ENCODE measurements around the gene SOX21. TPM values are rescaled to one million over a fixed set of nuclear protein-coding genes. Genes with fewer than 3 reads are reported as not detected.

SOX21 gene
- total and polyA plus RNA-seq, 2 experiments from 2014 or later: 1.7 to 3.5 TPM

DNA sequence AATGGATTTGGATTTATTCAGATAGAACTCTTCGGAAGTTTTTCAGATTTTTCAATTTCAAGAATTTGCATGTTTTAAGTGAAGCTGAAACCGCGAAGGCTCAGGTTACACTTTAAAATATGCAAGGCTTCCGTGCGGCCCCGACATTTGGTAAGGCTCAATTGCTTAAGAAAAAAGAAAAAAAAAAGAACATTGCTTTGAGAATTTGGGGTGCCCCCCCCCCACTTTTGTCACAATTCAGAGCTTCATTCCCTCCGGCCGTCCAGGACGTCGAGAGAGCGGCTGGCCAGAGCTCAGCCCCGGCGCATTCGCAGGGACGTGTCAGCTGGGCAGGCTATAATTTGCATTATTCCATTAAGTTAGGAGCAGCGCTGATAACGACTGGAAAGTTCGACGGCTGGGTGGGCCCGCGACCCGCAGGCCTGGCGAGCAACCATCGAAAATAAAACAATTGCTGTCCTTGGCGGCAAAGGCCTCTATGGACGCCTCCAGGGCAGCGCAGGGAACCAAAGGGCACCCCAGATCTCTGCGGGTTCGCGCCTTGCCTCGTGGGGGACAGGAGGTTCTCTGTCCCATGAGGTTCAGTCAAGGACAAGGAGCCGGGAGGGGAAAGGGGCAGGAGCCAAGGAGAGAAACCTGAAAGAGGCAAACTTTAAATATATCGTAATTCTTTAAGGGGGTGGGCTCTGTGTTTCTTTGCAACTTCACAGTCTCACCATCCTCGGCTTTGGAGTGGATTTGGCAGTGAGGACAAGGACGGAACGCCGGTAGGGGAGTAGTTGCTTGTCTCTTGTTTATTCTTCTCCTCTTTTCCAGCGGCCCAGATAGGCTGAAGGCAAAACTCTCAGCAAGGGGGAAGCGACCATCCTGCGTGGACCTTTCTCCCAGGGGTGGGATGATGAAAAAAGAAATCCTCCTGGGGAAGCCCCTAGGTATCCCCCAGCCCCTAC is 7.0 kb downstream of the SOX21 start:
- H3K27ac Mint-ChIP-seq: no peak overlapping the region

More for the DNA sequence above, 7.0 kb downstream of the SOX21 start:
- Mint-ChIP-seq H3K27me3 (ENCODE audit: insufficient read depth, low read depth, poor library complexity) (peaks cover 85% of the 10 kb centered on the region), H3K9me3 (peaks cover 26% of the 10 kb centered on the region), H3K4me1 (peaks cover 55% of the 10 kb centered on the region), H3K36me3 (ENCODE audit: low read depth) (peaks cover 21% of the 10 kb centered on the region), H3K4me3 (peak overlapping the region; percentile 58)
- Histone ChIP-seq H3K36me3 (ENCODE audit: insufficient read depth) (no peaks in the 10 kb centered on the region), H3K4me3 (peak overlapping the region; percentile 61), H3F3A (replicated peaks; ENCODE audit: low read depth) (peaks cover 18% of the 10 kb centered on the region; the same call in 1 of the 2 replicates), H4K20me1 (replicated peaks; ENCODE audit: insufficient read depth) (no peaks in the 10 kb centered on the region), H3K4me1 (ENCODE audit: insufficient read depth) (peaks cover 56% of the 10 kb centered on the region), H3K27ac (ENCODE audit: low read depth) (no peak overlapping the region), H2AFZ (no peak overlapping the region), H3K79me2 (replicated peaks; ENCODE audit: insufficient read depth) (no peaks in the 10 kb centered on the region), H3K9me2 (ENCODE audit: insufficient read depth) (no peaks in the 10 kb centered on the region), H3K4me2 (peak overlapping the region; percentile 91), H3K27me3 (ENCODE audit: insufficient read depth) (peaks cover 82% of the 10 kb centered on the region)
- ATAC-seq (no peak), DNase-seq (ENCODE audit: low spot score) (peak; percentile 70)
- TF ChIP-seq, protein P1, sequence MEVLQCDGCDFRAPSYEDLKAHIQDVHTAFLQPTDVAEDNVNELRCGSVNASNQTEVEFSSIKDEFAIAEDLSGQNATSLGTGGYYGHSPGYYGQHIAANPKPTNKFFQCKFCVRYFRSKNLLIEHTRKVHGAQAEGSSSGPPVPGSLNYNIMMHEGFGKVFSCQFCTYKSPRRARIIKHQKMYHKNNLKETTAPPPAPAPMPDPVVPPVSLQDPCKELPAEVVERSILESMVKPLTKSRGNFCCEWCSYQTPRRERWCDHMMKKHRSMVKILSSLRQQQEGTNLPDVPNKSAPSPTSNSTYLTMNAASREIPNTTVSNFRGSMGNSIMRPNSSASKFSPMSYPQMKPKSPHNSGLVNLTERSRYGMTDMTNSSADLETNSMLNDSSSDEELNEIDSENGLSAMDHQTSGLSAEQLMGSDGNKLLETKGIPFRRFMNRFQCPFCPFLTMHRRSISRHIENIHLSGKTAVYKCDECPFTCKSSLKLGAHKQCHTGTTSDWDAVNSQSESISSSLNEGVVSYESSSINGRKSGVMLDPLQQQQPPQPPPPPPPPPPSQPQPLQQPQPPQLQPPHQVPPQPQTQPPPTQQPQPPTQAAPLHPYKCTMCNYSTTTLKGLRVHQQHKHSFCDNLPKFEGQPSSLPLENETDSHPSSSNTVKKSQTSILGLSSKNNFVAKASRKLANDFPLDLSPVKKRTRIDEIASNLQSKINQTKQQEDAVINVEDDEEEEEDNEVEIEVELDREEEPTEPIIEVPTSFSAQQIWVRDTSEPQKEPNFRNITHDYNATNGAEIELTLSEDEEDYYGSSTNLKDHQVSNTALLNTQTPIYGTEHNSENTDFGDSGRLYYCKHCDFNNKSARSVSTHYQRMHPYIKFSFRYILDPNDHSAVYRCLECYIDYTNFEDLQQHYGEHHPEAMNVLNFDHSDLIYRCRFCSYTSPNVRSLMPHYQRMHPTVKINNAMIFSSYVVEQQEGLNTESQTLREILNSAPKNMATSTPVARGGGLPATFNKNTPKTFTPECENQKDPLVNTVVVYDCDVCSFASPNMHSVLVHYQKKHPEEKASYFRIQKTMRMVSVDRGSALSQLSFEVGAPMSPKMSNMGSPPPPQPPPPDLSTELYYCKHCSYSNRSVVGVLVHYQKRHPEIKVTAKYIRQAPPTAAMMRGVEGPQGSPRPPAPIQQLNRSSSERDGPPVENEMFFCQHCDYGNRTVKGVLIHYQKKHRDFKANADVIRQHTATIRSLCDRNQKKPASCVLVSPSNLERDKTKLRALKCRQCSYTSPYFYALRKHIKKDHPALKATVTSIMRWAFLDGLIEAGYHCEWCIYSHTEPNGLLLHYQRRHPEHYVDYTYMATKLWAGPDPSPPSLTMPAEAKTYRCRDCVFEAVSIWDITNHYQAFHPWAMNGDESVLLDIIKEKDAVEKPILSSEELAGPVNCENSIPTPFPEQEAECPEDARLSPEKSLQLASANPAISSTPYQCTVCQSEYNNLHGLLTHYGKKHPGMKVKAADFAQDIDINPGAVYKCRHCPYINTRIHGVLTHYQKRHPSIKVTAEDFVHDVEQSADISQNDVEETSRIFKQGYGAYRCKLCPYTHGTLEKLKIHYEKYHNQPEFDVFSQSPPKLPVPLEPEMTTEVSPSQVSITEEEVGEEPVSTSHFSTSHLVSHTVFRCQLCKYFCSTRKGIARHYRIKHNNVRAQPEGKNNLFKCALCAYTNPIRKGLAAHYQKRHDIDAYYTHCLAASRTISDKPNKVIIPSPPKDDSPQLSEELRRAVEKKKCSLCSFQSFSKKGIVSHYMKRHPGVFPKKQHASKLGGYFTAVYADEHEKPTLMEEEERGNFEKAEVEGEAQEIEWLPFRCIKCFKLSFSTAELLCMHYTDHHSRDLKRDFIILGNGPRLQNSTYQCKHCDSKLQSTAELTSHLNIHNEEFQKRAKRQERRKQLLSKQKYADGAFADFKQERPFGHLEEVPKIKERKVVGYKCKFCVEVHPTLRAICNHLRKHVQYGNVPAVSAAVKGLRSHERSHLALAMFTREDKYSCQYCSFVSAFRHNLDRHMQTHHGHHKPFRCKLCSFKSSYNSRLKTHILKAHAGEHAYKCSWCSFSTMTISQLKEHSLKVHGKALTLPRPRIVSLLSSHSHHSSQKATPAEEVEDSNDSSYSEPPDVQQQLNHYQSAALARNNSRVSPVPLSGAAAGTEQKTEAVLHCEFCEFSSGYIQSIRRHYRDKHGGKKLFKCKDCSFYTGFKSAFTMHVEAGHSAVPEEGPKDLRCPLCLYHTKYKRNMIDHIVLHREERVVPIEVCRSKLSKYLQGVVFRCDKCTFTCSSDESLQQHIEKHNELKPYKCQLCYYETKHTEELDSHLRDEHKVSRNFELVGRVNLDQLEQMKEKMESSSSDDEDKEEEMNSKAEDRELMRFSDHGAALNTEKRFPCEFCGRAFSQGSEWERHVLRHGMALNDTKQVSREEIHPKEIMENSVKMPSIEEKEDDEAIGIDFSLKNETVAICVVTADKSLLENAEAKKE (CRISPR knock-in tag; IDR thresholded peaks at IDR 0.05): no peak
- no peak for TF ChIP-seq STAT1 (IDR thresholded peaks at IDR 0.05; ENCODE audit: unreplicated experiment)
- no peak for TF ChIP-seq ZNF114 (CRISPR knock-in tag; IDR thresholded peaks at IDR 0.05)
- no peak for TF ChIP-seq ZNF331 (CRISPR knock-in tag; IDR thresholded peaks at IDR 0.05; ENCODE audit: low read depth)
- TF ChIP-seq CREB1 (CRISPR knock-in tag; IDR thresholded peaks at IDR 0.05; ENCODE audit: low read depth): no peak
- no peak for TF ChIP-seq EZH2phosphoT487 (IDR thresholded peaks at IDR 0.05; ENCODE audit: unreplicated experiment)
- no peak for TF ChIP-seq POLR2AphosphoS5 (IDR thresholded peaks at IDR 0.05; ENCODE audit: low read depth)
- TF ChIP-seq, protein P2, sequence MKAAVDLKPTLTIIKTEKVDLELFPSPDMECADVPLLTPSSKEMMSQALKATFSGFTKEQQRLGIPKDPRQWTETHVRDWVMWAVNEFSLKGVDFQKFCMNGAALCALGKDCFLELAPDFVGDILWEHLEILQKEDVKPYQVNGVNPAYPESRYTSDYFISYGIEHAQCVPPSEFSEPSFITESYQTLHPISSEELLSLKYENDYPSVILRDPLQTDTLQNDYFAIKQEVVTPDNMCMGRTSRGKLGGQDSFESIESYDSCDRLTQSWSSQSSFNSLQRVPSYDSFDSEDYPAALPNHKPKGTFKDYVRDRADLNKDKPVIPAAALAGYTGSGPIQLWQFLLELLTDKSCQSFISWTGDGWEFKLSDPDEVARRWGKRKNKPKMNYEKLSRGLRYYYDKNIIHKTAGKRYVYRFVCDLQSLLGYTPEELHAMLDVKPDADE (IDR thresholded peaks at IDR 0.05): no peak
- TF ChIP-seq, protein P3, sequence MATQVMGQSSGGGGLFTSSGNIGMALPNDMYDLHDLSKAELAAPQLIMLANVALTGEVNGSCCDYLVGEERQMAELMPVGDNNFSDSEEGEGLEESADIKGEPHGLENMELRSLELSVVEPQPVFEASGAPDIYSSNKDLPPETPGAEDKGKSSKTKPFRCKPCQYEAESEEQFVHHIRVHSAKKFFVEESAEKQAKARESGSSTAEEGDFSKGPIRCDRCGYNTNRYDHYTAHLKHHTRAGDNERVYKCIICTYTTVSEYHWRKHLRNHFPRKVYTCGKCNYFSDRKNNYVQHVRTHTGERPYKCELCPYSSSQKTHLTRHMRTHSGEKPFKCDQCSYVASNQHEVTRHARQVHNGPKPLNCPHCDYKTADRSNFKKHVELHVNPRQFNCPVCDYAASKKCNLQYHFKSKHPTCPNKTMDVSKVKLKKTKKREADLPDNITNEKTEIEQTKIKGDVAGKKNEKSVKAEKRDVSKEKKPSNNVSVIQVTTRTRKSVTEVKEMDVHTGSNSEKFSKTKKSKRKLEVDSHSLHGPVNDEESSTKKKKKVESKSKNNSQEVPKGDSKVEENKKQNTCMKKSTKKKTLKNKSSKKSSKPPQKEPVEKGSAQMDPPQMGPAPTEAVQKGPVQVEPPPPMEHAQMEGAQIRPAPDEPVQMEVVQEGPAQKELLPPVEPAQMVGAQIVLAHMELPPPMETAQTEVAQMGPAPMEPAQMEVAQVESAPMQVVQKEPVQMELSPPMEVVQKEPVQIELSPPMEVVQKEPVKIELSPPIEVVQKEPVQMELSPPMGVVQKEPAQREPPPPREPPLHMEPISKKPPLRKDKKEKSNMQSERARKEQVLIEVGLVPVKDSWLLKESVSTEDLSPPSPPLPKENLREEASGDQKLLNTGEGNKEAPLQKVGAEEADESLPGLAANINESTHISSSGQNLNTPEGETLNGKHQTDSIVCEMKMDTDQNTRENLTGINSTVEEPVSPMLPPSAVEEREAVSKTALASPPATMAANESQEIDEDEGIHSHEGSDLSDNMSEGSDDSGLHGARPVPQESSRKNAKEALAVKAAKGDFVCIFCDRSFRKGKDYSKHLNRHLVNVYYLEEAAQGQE (IDR thresholded peaks at IDR 0.05; ENCODE audit: unreplicated experiment): no peak
- no peak for TF ChIP-seq JUNB (IDR thresholded peaks at IDR 0.05; ENCODE audit: unreplicated experiment)
- TF ChIP-seq, protein P4, sequence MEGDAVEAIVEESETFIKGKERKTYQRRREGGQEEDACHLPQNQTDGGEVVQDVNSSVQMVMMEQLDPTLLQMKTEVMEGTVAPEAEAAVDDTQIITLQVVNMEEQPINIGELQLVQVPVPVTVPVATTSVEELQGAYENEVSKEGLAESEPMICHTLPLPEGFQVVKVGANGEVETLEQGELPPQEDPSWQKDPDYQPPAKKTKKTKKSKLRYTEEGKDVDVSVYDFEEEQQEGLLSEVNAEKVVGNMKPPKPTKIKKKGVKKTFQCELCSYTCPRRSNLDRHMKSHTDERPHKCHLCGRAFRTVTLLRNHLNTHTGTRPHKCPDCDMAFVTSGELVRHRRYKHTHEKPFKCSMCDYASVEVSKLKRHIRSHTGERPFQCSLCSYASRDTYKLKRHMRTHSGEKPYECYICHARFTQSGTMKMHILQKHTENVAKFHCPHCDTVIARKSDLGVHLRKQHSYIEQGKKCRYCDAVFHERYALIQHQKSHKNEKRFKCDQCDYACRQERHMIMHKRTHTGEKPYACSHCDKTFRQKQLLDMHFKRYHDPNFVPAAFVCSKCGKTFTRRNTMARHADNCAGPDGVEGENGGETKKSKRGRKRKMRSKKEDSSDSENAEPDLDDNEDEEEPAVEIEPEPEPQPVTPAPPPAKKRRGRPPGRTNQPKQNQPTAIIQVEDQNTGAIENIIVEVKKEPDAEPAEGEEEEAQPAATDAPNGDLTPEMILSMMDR (conservative IDR thresholded peaks at IDR 0.05; ENCODE audit: low read depth in 2 of 2): no peak
- no peak for TF ChIP-seq EZH2 (IDR thresholded peaks at IDR 0.05; ENCODE audit: low read depth, unreplicated experiment)
- no peak for TF ChIP-seq NANOG (IDR thresholded peaks at IDR 0.05; ENCODE audit: borderline replicate concordance)

Measured in GM23338 (cell line).